LNCAP (cell line): Measurements from ENCODE around the gene SCN4A.

ENCODE experiments used
- CTCF ChIP-seq: fragments of 450-650 bp; IDR thresholded peaks from 2 replicates; pipeline ENCODE4 v1.5.1; 2017; ENCODE audit warnings: mild to moderate bottlenecking

Gene SCN4A

GRCh38 chr17:63972796-63973195 is at the start of gene SCN4A:
Gene SCN4A (minus strand): TSS chr17:63972918. CDS start chr17:63972841, 77 bp downstream.
- no peak for TF ChIP-seq CTCF

- no peak for TF ChIP-seq CTCF
Observed at GRCh38 chr17:64020056-64020766, 47.5 kb upstream of the SCN4A start, which contains the start of gene ICAM2. Gene ICAM2 (minus strand): TSS chr17:64020633. CDS start chr17:64006691, 13,942 bp downstream.

- peak; percentile 26; the same call in 1 of the 2 replicates for TF ChIP-seq CTCF
Observed at GRCh38 chr17:64017381-64017980, 44.8 kb upstream of the SCN4A start.

GRCh38 chr17:64016974-64017373 is 44.3 kb upstream of the SCN4A start:
- no peak for TF ChIP-seq CTCF

- 0 out of 2 replicates have a peak, but pooled peaks have one; percentile 10 for TF ChIP-seq CTCF
Observed at GRCh38 chr17:64016231-64016784, 43.6 kb upstream of the SCN4A start.

- no peak for TF ChIP-seq CTCF
Observed at GRCh38 chr17:64015447-64015846, 42.7 kb upstream of the SCN4A start.

- TF ChIP-seq CTCF = no peak
Observed at GRCh38 chr17:64009571-64010402, 37.1 kb upstream of the SCN4A start.
